H1 (cell line): ENCODE data around the gene KCTD19. TPM values are rescaled to one million over a fixed set of nuclear protein-coding genes. Genes with fewer than 3 reads are reported as not detected.

Experiments
- CTCF ChIA-PET: fragments of 300-600 bp; sonication (Branson Sonifier 250); formaldehyde crosslinking; loops from one replicate; lab custom pipeline; 2021; ENCODE audit not compliant: partially characterized antibody; lab: Charles Lee
- POLR2A ChIA-PET: fragments of 300-600 bp; sonication (Branson Sonifier 250); formaldehyde crosslinking; loops from one replicate; lab custom pipeline; 2021; ENCODE audit warnings: inconsistent platforms; ENCODE audit not compliant: partially characterized antibody; lab: Charles Lee
- DNase-seq, 2 experiments: peaks; one replicate each; pipeline versions ENCODE4 v3.0.0 to v3.0.0-alpha.2; 2010 to 2022; ENCODE audit warnings: low spot score in 2 of 2, low read depth in 1 of 2, mixed read lengths in 1 of 2
- FAIRE-seq: peaks from 2 replicates; lab custom pipeline; 2011; peaks lifted over from hg19 to GRCh38; lab: Jason Lieb, UNC
- H2AFZ ChIP-seq: 2 replicates; pipeline ENCODE4 v1.8.1; 2012; ENCODE audit warnings: low read length, inconsistent platforms
- H2AK5ac ChIP-seq: 2 replicates; pipeline ENCODE4 v1.6.1; 2013; ENCODE audit warnings: low read depth, low read length
- H2BK120ac ChIP-seq: replicated peaks from 2 replicates; pipeline ENCODE3; 2013; ENCODE audit warnings: low read depth, low read length, inconsistent platforms
- H2BK12ac ChIP-seq: 2 replicates; pipeline ENCODE4 v1.6.1; 2013; ENCODE audit warnings: low read depth, low read length
- H2BK15ac ChIP-seq: 2 replicates; pipeline ENCODE4 v1.6.1; 2013; ENCODE audit warnings: low read length
- H2BK20ac ChIP-seq: 2 replicates; pipeline ENCODE4 v1.6.1; 2013; ENCODE audit warnings: low read length
- H2BK5ac ChIP-seq: 2 replicates; pipeline ENCODE4 v1.6.1; 2013; ENCODE audit warnings: low read depth, low read length
- H3K14ac ChIP-seq: 2 replicates; pipeline ENCODE4 v1.6.1; 2013; ENCODE audit warnings: inconsistent platforms; ENCODE audit not compliant: insufficient read length
- H3K18ac ChIP-seq: 2 replicates; pipeline ENCODE4 v1.6.1; 2013; ENCODE audit warnings: low read length; ENCODE audit errors: extremely low read depth
- H3K23ac ChIP-seq: 2 replicates; pipeline ENCODE4 v1.6.1; 2013; ENCODE audit warnings: inconsistent platforms; ENCODE audit not compliant: insufficient read length
- H3K23me2 ChIP-seq: 2 replicates; pipeline ENCODE4 v1.6.1; 2013; ENCODE audit warnings: low read depth, low read length
- H3K27ac ChIP-seq: 2 replicates; pipeline ENCODE4 v1.6.1; 2011; ENCODE audit warnings: low read depth, low read length, inconsistent platforms
- H3K27me3 ChIP-seq, 4 experiments: replicated peaks in 1 of 4; 1 replicate in 1 of 4; 2 replicates in 3 of 4; pipeline versions ENCODE4 v1.6.1 to v1.8.1; 2011 to 2013; ENCODE audit warnings: low read length in 3 of 4, mild to moderate bottlenecking in 3 of 4, inconsistent platforms in 2 of 4, mixed read lengths in 2 of 4, moderate library complexity in 1 of 4; ENCODE audit not compliant: control insufficient read depth in 3 of 4, insufficient read depth in 3 of 4; ENCODE audit errors: extremely low read depth in 1 of 4
- H3K36me3 ChIP-seq, 4 experiments: 2 replicates each; pipeline versions ENCODE4 v1.6.1 to v1.8.1; 2011 to 2013; ENCODE audit warnings: mild to moderate bottlenecking in 4 of 4, low read length in 3 of 4, moderate library complexity in 2 of 4, control low read depth in 1 of 4, inconsistent platforms in 1 of 4; ENCODE audit not compliant: insufficient read depth in 4 of 4, control insufficient read depth in 2 of 4
- H3K4ac ChIP-seq: replicated peaks from 2 replicates; pipeline ENCODE3; 2013; ENCODE audit warnings: low read length, low read depth, mixed read lengths, inconsistent platforms; ENCODE audit not compliant: insufficient read length
- H3K4me1 ChIP-seq, 4 experiments: replicated peaks in 1 of 4; 1 replicate in 1 of 4; 2 replicates in 3 of 4; pipeline versions ENCODE4 v1.6.1 to v1.8.1; 2011 to 2013; ENCODE audit warnings: low read length in 3 of 4, inconsistent platforms in 2 of 4, mixed read lengths in 1 of 4; ENCODE audit not compliant: insufficient read depth in 4 of 4, control insufficient read depth in 3 of 4
- H3K4me2 ChIP-seq, 2 experiments: 2 replicates each; pipeline versions ENCODE4 v1.6.1 to v1.8.1; 2011 to 2013; ENCODE audit warnings: low read depth in 2 of 2, low read length in 2 of 2, control low read depth in 1 of 2, inconsistent platforms in 1 of 2, mild to moderate bottlenecking in 1 of 2; ENCODE audit not compliant: insufficient read depth in 1 of 2
- H3K4me3 ChIP-seq, 4 experiments: fragments of 200-600, 300-600 bp in 1 of 4; sonication (generic), shearing (Covaris generic), sonication (Bioruptor Twin) in 1 of 4; 2 replicates each; pipeline versions ENCODE4 v1.5.1 to v1.8.1; 2011 to 2016; ENCODE audit warnings: low read length in 4 of 4, low read depth in 3 of 4, control low read depth in 2 of 4, inconsistent platforms in 2 of 4, mild to moderate bottlenecking in 2 of 4, mixed read lengths in 1 of 4, moderate library complexity in 1 of 4; ENCODE audit not compliant: insufficient read depth in 2 of 4; ENCODE audit errors: extremely low read depth in 1 of 4
- H3K56ac ChIP-seq: replicated peaks from 2 replicates; pipeline ENCODE3; 2013; ENCODE audit warnings: low read depth, mild to moderate bottlenecking, mixed read lengths, low read length, inconsistent platforms; ENCODE audit not compliant: insufficient read length
- H3K79me1 ChIP-seq: 2 replicates; pipeline ENCODE4 v1.6.1; 2013; ENCODE audit warnings: low read depth, low read length, control low read depth
- H3K79me2 ChIP-seq, 2 experiments: 2 replicates each; pipeline versions ENCODE4 v1.6.1 to v1.8.1; 2012 to 2013; ENCODE audit warnings: low read length in 2 of 2, mild to moderate bottlenecking in 2 of 2, inconsistent platforms in 1 of 2; ENCODE audit not compliant: insufficient read depth in 2 of 2, control insufficient read depth in 1 of 2
- H3K9ac ChIP-seq, 4 experiments: replicated peaks in 1 of 4; 1 replicate in 1 of 4; 2 replicates in 3 of 4; pipeline versions ENCODE4 v1.6.1 to v1.8.1; 2011 to 2013; ENCODE audit warnings: low read depth in 3 of 4, low read length in 3 of 4, control low read depth in 2 of 4, mild to moderate bottlenecking in 2 of 4, moderate library complexity in 2 of 4, inconsistent platforms in 1 of 4; ENCODE audit errors: extremely low read depth in 1 of 4
- H3K9me3 ChIP-seq, 2 experiments: 2 replicates each; pipeline versions ENCODE4 v1.6.1 to v1.8.1; 2012 to 2013; ENCODE audit warnings: mild to moderate bottlenecking in 2 of 2, moderate library complexity in 2 of 2, control low read depth in 1 of 2, inconsistent platforms in 1 of 2, low read depth in 1 of 2, low read length in 1 of 2, mixed read lengths in 1 of 2; ENCODE audit not compliant: insufficient read depth in 2 of 2
- H4K20me1 ChIP-seq, 2 experiments: replicated peaks in 1 of 2; 2 replicates each; pipeline versions ENCODE3 to v1.8.1; 2011 to 2013; ENCODE audit warnings: inconsistent platforms in 2 of 2, low read length in 2 of 2, mild to moderate bottlenecking in 1 of 2; ENCODE audit not compliant: insufficient read depth in 2 of 2, control insufficient read depth in 1 of 2
- H4K5ac ChIP-seq: 2 replicates; pipeline ENCODE4 v1.6.1; 2013; ENCODE audit warnings: low read length, low read depth, mixed read lengths, inconsistent platforms; ENCODE audit not compliant: insufficient read length
- H4K8ac ChIP-seq: 2 replicates; pipeline ENCODE4 v1.8.0; 2013; ENCODE audit warnings: mild to moderate bottlenecking, moderate library complexity, low read length, inconsistent platforms; ENCODE audit not compliant: insufficient read depth; ENCODE audit errors: extremely low read depth
- H4K91ac ChIP-seq: replicated peaks from 2 replicates; pipeline ENCODE3; 2013; ENCODE audit warnings: low read length, mixed read lengths, inconsistent platforms; ENCODE audit not compliant: insufficient read length
- FOSL1 ChIP-seq: IDR thresholded peaks from 2 replicates; pipeline ENCODE4 v1.6.1; 2011; ENCODE audit warnings: mild to moderate bottlenecking, low read depth, low read length, moderate library complexity; ENCODE audit not compliant: insufficient read depth
- SIRT6 ChIP-seq: IDR thresholded peaks from one replicate; pipeline ENCODE4 v1.7.1; 2012; ENCODE audit warnings: low read length, inconsistent platforms
- SP1 ChIP-seq: IDR thresholded peaks from 2 replicates; pipeline ENCODE4 v1.6.1; 2011; ENCODE audit warnings: low read depth, low read length
- SUZ12 ChIP-seq: fragments of 200-600 bp; sonication (generic); IDR thresholded peaks from 2 replicates; pipeline ENCODE4 v1.6.1; 2012; ENCODE audit warnings: mild to moderate bottlenecking, inconsistent platforms, low read length, moderate library complexity, mixed read lengths
- YY1 ChIP-seq: IDR thresholded peaks from 2 replicates; pipeline ENCODE4 v1.6.1; 2011; ENCODE audit warnings: low read depth, mild to moderate bottlenecking, low read length
- WGBS, 2 experiments: shearing (Covaris generic) in 1 of 2; methylation state at CpG; one replicate each; pipeline versions ENCODE4 v1.1.6 to v1.1.7; 2013 to 2015; ENCODE audit warnings: low lambda C conversion rate in 2 of 2, mixed read lengths in 2 of 2, inconsistent platforms in 1 of 2, low coverage in 1 of 2, missing lambda C conversion rate in 1 of 2; ENCODE audit not compliant: insufficient replicate concordance in 2 of 2, insufficient coverage in 1 of 2, insufficient read length in 1 of 2; ENCODE audit errors: extremely low coverage in 1 of 2, missing lambda C conversion rate in 1 of 2; 5-methylcytosine and 5-hydroxymethylcytosine counted together
- polyA plus RNA-seq, 7 experiments: library from polyadenylated mRNA; depleted of rRNA in 3 of 7; stranded (reverse) in 5 of 7; unstranded in 2 of 7; fragments of >200 nt in 5 of 7; fragments of 200-250 nt in 2 of 7; gene quantifications; 1 replicate in 5 of 7; 2 replicates in 1 of 7; 4 replicates in 1 of 7; pipeline versions ENCODE4 v1.2.1 to v1.2.3, GENCODE V29; 2011 to 2013; ENCODE audit warnings: missing spikeins in 2 of 7, mixed read lengths in 2 of 7
- total RNA-seq: library from RNA; stranded (reverse); fragmentation: NEBNext Ultra II Directional; extraction: Animal tissue kit (Norgen Biotek cat#: 25700); gene quantifications from 2 replicates; pipeline ENCODE4 v1.2.1, GENCODE V29; 2021
- TF ChIP-seq, protein P1 (sequence below): IDR thresholded peaks from 2 replicates; pipeline ENCODE4 v1.6.1; 2011; ENCODE audit warnings: low read depth, mild to moderate bottlenecking, low read length; ENCODE audit not compliant: insufficient read depth

KCTD19 gene
- total and polyA plus RNA-seq, 2 of the 8 experiments (the other 6 are each of a cell fraction or from before 2014, with no cell fraction given): 0.06 to 0.24 TPM

- Histone ChIP-seq H3K27me3 (peaks cover 0 to 15% (median 12%) of the 10 kb centered on the region in 4 experiments; a peak in 5 of 7 replicates), H2BK5ac (no peak overlapping the region), H3K79me2 (no peaks in the 10 kb centered on the region), H3K4ac (no peak overlapping the region), H2AFZ (no peak overlapping the region), H3K9ac (no peak overlapping the region), H3K56ac (no peak overlapping the region), H4K8ac (no peak overlapping the region), H2BK120ac (no peak overlapping the region), H3K23me2 (peaks cover 4% of the 10 kb centered on the region; the same call in 1 of the 2 replicates), H3K18ac (no peak overlapping the region), H3K79me1 (no peaks in the 10 kb centered on the region), H3K4me3 (no peak overlapping the region), H2AK5ac (no peak overlapping the region), H2BK20ac (no peak overlapping the region), H3K36me3 (no peaks in the 10 kb centered on the region), H4K20me1 (no peaks in the 10 kb centered on the region), H3K23ac (no peak overlapping the region), H2BK15ac (no peak overlapping the region), H3K4me2 (no peak overlapping the region; a peak in 1 of 4 replicates), H3K27ac (no peak overlapping the region), H3K9me3 (no peaks in the 10 kb centered on the region), H3K4me1 (no peaks in the 10 kb centered on the region), H3K14ac (no peak overlapping the region), H4K5ac (no peak overlapping the region), H2BK12ac (no peak overlapping the region), H4K91ac (no peak overlapping the region)
- 79% methylated on average over 4 of the region's 4 CpGs; no CpG with 5 or more reads in 1 of the 2 experiments for WGBS, 2 experiments
- FAIRE-seq: no peak
- no peak for DNase-seq
- POLR2A ChIA-PET: interaction anchor here (1.2 kb wide), 1 partner anchor 31 kb away, joined by 4 read pairs; no protein-coding TSS in a partner anchor
- CTCF ChIA-PET: interaction anchor here (1.0 to 3.1 kb wide), 13 partner anchors 8 to 51 kb away, joined by 3 to 27 read pairs (median 5); partner anchors contain the start of gene TMEM208
- no peak for TF ChIP-seq YY1
- no peak for TF ChIP-seq SIRT6
- TF ChIP-seq, protein P1, sequence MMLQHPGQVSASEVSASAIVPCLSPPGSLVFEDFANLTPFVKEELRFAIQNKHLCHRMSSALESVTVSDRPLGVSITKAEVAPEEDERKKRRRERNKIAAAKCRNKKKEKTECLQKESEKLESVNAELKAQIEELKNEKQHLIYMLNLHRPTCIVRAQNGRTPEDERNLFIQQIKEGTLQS: no peak
- no peak for TF ChIP-seq SP1
- no peak for TF ChIP-seq SUZ12
- TF ChIP-seq FOSL1: no peak
Observed at GRCh38 chr16:67277294-67277998, 49.1 kb downstream of the KCTD19 start.
